Small intestine (tissue), 7 donors: ENCODE data around the gene F13B. TPM values are rescaled to one million over a fixed set of nuclear protein-coding genes. Genes with fewer than 3 reads are reported as not detected.
"Not testable (repeated sequence)": the region's sequence is repeated elsewhere in the genome, so short reads cannot be mapped to it uniquely, and the experiment has no call there.

Experiments
- DNase-seq, 2 donors: peaks; one replicate each; pipeline versions ENCODE4 v3.0.0 to v3.0.0-alpha.2; 2013
- FAIRE-seq: peaks from 2 replicates; lab custom pipeline; 2012; peaks lifted over from hg19 to GRCh38; lab: Jason Lieb, UNC
- H3K27ac ChIP-seq, 3 donors: one replicate each; pipeline ENCODE4 v1.5.1; 2013; ENCODE audit warnings: low read length in 2 of 3, mild to moderate bottlenecking in 2 of 3, control low read depth in 1 of 3, inconsistent platforms in 1 of 3, low read depth in 1 of 3, moderate library complexity in 1 of 3
- H3K27me3 ChIP-seq, 3 donors: one replicate each; pipeline ENCODE4 v1.6.1; 2013; ENCODE audit warnings: low read length in 3 of 3, inconsistent platforms in 1 of 3; ENCODE audit not compliant: control insufficient read depth in 3 of 3, insufficient read depth in 3 of 3
- H3K36me3 ChIP-seq, 3 donors: one replicate each; pipeline ENCODE4 v1.6.1; 2013; ENCODE audit warnings: low read length in 3 of 3, inconsistent platforms in 1 of 3, low read depth in 1 of 3, mild to moderate bottlenecking in 1 of 3, moderate library complexity in 1 of 3; ENCODE audit not compliant: control insufficient read depth in 3 of 3, insufficient read depth in 2 of 3
- H3K4me1 ChIP-seq, 3 donors: one replicate each; pipeline ENCODE4 v1.6.1; 2013; ENCODE audit warnings: low read length in 2 of 3, inconsistent platforms in 1 of 3, low read depth in 1 of 3, mild to moderate bottlenecking in 1 of 3, moderate library complexity in 1 of 3; ENCODE audit not compliant: control insufficient read depth in 3 of 3, insufficient read depth in 2 of 3
- H3K4me3 ChIP-seq, 3 donors: one replicate each; pipeline ENCODE4 v1.5.1; 2013; ENCODE audit warnings: low read length in 3 of 3, control low read depth in 1 of 3, inconsistent platforms in 1 of 3, low read depth in 1 of 3, mild to moderate bottlenecking in 1 of 3, moderate library complexity in 1 of 3
- H3K9me3 ChIP-seq, 2 donors: one replicate each; pipeline ENCODE4 v1.6.1; 2013; ENCODE audit warnings: low read depth in 1 of 2, low read length in 1 of 2; ENCODE audit not compliant: control insufficient read depth in 2 of 2, insufficient read depth in 1 of 2
- WGBS, 3 donors: extraction: QIAGEN DNeasy Blood & Tissue Kit; methylation state at CpG; one replicate each; pipeline ENCODE4 v1.1.7; 2013; 5-methylcytosine and 5-hydroxymethylcytosine counted together
- polyA plus RNA-seq, 4 donors: library from polyadenylated mRNA; stranded (reverse) in 3 of 4; unstranded in 1 of 4; fragments of 200-250 nt in 3 of 4; fragments of 120-200 nt in 1 of 4; gene quantifications; one replicate each; pipeline versions ENCODE4 v1.2.1 to v1.2.3, GENCODE V29; 2013
- donor health status: healthy with polysubstance abuse.
- donor health status: control.
- donor health status: control.
- donor health status: Bipolar disorder and iron deficiency.
- donor health status: healthy.

F13B gene
- polyA plus RNA-seq, 4 donors, result 0.24 to 1.6 (median 1.0) TPM

DNA sequence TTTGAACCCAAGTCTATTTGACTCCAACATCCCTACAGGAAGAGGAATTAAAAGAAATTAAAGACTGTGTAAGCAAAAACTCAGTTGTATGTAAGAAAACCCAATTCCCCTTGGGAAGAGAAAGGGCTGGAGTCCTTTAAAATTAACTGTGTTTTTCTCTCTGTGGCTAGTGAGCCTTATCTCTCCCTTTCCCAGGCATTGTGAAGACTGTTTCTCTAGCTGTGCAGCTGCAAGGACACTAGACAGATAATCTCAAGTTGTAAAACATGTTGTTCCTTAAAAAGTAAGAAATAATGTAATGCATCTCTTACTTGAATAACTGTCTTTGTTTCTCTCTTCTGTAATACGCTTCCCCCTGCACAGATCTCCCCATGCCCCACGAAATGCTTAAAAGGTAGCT is 29.9 kb upstream of the F13B start:
- not testable (repeated sequence) for FAIRE-seq, H3K4me3 ChIP-seq, DNase-seq, H3K9me3 ChIP-seq, H3K36me3 ChIP-seq, H3K27me3 ChIP-seq
- peaks cover 0 to 11% (median 0%) of the 10 kb centered on the region in 3 donors for H3K4me1 ChIP-seq
- peak overlapping the region in 1 of 3 donors; percentile 86 for H3K27ac ChIP-seq
- 89 to 98% (median 97%) methylated on average over 2 of the region's 2 CpGs for WGBS, 3 donors

DNA sequence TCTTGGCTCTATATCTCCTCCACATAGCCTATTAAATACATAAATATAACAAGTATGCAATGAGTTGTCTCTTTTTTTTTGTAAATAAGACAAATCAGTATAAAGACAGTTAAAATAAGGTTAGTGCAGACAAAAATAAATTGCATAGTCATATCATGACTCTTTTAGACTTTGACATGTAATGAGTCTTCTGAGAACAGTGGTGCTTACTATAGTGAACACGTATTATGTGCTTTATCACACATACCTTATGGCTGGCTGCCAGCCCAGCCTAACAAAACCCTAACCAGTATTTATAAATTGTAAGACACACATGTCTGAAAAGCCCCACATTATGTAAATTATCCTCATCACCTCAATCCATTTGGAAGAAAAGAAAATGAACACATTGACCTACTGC is 29.1 kb upstream of the F13B start:
- no peak overlapping the region for H3K4me3 ChIP-seq
- peak overlapping the region in 1 of 3 donors; percentile 86 for H3K27ac ChIP-seq
- DNase-seq, result peak; percentile 82 to 83

DNA sequence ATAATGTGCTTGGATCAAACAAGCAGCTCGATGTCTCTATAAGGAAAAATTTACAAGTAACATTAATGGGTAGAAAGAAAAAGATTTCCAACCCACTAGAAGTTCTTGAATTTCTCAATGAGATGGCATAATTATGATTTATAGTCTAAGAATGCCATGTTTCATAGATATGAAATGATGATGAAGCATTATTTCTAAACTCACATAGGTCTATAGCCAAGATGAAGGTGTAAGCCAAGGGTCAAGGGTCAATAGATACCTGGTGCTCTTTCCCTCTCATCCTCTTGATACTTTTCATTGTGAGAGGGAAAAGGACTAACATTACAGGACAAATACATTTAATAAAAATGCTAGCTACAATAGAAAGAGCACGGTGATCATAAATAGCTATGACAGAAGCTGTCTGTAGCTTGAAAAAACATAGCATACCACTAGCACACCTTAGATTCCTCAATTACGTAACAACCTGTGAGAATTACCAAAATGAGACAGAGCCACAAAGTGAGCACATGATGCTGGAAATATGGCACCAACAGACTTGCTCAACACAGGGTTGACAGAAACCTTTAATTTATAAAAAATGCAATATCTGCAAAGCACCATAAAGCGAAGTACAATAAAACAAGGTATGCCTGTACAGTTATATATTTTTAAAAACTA is 26.3 kb upstream of the F13B start:
- DNase-seq (peak; percentile 52 to 62), FAIRE-seq (no peak)
- H3K36me3 ChIP-seq, result no peaks in the 10 kb centered on the region
- WGBS, 3 donors, result 97 to 100% (median 98%) methylated on average over 4 of the region's 4 CpGs
- H3K4me3 ChIP-seq, result no peak overlapping the region
- no peaks in the 10 kb centered on the region for H3K27me3 ChIP-seq
- H3K27ac ChIP-seq, result peak overlapping the region in 1 of 3 donors; percentile 36
- peaks cover 0 to 11% (median 0%) of the 10 kb centered on the region in 3 donors for H3K4me1 ChIP-seq
- no peaks in the 10 kb centered on the region for H3K9me3 ChIP-seq

More for the DNA sequence above, 29.1 kb upstream of the F13B start:
- no peaks in the 10 kb centered on the region for H3K27me3 ChIP-seq
- no peak for FAIRE-seq
- WGBS, 3 donors, result 21 to 57% (median 32%) methylated on average over 1 of the region's 1 CpG
- H3K4me1 ChIP-seq, result peaks cover 0 to 11% (median 0%) of the 10 kb centered on the region in 3 donors
- H3K9me3 ChIP-seq, result no peaks in the 10 kb centered on the region
- H3K36me3 ChIP-seq, result no peaks in the 10 kb centered on the region

DNA sequence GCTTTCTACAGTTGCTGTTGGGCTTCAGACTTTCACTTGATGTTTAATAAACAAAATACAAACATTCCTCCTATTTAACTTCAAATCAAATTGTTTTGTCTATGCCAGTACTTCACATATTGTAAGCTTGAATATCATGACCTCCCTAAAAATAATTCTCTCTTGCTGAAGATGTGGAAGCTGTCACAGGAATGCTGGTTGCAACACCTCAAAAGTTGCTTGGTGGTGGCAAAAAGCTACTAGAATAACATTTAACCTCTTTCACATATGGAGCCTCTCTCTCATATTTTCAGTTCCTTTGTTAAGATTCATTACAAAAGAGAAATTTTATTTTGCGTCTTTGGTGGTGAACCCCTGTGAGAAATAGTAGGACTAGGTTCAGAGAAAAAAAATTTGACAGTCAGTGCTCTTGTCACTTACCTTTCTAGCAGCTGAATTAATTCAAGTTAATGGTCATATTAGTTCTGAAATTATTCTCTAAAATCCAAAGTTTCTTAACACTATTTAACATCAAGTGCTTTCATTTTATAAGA is 25.5 kb upstream of the F13B start:
- Histone ChIP-seq H3K4me1 (peaks cover 0 to 11% (median 0%) of the 10 kb centered on the region in 3 donors), H3K27me3 (no peaks in the 10 kb centered on the region), H3K9me3 (no peaks in the 10 kb centered on the region), H3K36me3 (no peaks in the 10 kb centered on the region), H3K27ac (no peak overlapping the region), H3K4me3 (no peak overlapping the region)
- FAIRE-seq (no peak), DNase-seq (no peak)
- 90 to 95% (median 95%) methylated on average over 1 of the region's 1 CpG for WGBS, 3 donors

DNA sequence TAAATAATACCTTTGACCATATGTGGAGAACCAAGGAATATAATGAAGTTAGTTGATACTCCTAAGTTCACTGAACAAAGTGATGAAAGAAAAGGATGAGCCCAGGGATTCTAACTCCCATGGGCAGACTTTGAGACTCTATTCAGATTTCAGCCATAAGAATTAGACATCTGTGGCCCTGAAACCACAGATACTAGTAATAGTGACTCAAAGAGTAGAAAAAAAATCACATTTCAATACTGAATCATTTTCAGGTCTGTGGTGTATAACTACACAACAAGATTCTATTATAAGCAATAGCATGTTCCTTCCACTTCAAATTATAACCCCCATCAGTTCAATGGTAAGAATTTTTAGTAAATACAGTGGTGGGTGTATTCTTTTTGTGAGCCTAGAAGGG is 16.4 kb upstream of the F13B start:
- peaks cover 0 to 5% (median 0%) of the 10 kb centered on the region in 3 donors for H3K36me3 ChIP-seq
- no peak for FAIRE-seq

DNA sequence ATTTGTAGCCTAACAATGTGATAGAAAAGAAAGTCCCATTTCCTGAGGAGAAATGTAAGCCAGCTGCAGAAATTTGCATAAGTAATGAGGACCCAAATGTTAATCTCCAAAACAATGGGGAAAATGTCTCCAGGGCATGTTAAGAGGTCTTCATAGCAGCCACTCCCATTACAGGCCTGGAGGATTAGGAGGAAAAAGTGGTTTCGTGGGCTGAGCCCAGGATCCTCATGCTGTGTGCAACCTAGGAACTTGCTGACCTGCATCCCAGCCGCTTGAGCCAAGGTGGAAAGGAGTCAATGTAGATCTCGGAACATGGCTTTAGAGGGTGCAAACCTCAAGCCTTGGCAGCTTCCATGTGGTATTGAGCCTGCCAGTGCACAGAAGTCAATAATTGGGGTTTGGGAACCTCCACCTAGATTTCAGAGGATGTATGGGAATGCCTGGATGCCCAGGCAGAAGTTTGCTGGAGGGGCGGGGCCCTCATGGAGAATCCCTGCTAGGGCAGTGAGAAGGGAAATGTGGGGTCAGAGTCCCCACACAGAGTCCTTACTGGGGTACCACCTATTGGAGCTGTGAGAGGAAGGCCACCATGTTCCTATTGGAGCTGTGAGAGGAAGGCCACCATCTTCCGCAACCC is 14.2 kb upstream of the F13B start:
- 96 to 98% (median 96%) methylated on average over 5 of the region's 5 CpGs for WGBS, 3 donors
- FAIRE-seq, result no peak
- Histone ChIP-seq H3K36me3 (peaks cover 0 to 5% (median 0%) of the 10 kb centered on the region in 3 donors), H3K9me3 (peaks cover 0 to 13% of the 10 kb centered on the region in 2 donors), H3K4me1 (no peaks in the 10 kb centered on the region), H3K27ac (no peak overlapping the region), H3K4me3 (no peak overlapping the region), H3K27me3 (no peaks in the 10 kb centered on the region)
- no peak for DNase-seq

More for the DNA sequence above, 16.4 kb upstream of the F13B start:
- no peak for DNase-seq
- no peaks in the 10 kb centered on the region for H3K4me1 ChIP-seq
- H3K27me3 ChIP-seq, result no peaks in the 10 kb centered on the region
- no peak overlapping the region for H3K4me3 ChIP-seq
- H3K9me3 ChIP-seq, result peaks cover 0 to 13% of the 10 kb centered on the region in 2 donors
- no peak overlapping the region for H3K27ac ChIP-seq

DNA sequence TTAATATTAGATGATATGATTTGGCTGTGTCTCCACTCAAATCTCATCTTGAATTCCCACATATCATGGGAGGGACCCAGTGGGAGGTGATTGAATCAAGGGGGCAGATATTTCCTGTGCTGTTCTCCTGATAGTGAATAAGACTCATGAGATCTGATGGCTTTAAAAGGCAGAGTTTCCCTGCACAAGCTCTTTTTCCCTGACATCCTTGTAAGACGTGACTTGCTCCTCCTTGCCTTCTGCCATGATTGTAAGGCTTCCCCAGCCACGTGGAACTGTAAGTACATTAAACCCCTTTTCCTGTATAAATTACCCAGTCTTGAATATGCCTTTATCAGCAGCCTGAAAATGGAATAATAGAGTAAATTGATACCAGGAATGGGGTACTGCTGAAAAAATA is 13.3 kb upstream of the F13B start:
- no peaks in the 10 kb centered on the region for H3K4me1 ChIP-seq
- no peak overlapping the region for H3K4me3 ChIP-seq
- peaks cover 0 to 5% (median 0%) of the 10 kb centered on the region in 3 donors for H3K36me3 ChIP-seq
- FAIRE-seq, result no peak
- no peak for DNase-seq
- peaks cover 0 to 13% of the 10 kb centered on the region in 2 donors for H3K9me3 ChIP-seq
- H3K27ac ChIP-seq, result no peak overlapping the region
- no peaks in the 10 kb centered on the region for H3K27me3 ChIP-seq
- 82 to 95% (median 93%) methylated on average over 2 of the region's 2 CpGs for WGBS, 3 donors

DNA sequence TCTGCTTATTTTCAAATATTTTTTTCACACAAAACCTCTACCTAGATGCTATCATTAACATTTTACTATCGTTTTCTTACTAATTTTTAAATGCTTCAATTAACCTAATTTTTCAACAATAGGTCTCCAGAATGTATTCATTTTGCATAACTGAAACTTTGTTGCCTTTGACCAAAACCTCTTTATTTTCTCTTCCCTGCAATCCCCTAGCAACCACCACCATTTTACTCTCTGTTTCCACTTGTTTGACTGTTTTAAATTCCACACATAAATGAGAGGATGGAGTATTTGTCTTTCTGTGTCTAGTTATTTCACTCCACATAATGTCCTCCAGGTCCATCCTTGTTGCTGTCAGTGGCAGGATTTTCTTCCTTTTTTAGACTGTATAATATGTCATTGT is 9.5 kb upstream of the F13B start:
- H3K4me1 ChIP-seq, result no peaks in the 10 kb centered on the region
- H3K4me3 ChIP-seq, result no peak overlapping the region
- no peak overlapping the region for H3K27ac ChIP-seq
- H3K27me3 ChIP-seq, result no peaks in the 10 kb centered on the region
- no peak for FAIRE-seq
- WGBS, 3 donors, result 68 to 85% (median 71%) methylated on average over 1 of the region's 1 CpG
- H3K36me3 ChIP-seq, result no peaks in the 10 kb centered on the region
- DNase-seq, result no peak
- H3K9me3 ChIP-seq, result peaks cover 0 to 6% of the 10 kb centered on the region in 2 donors
